ENCODE measurements around the gene CNST.

- TF ChIP-seq ZFX (IDR thresholded peaks at IDR 0.05) (no peak), CTCF (conservative IDR thresholded peaks at IDR 0.05) (peak; percentile 96)
These were observed 133.0 kb downstream of the CNST start for GRCh38 chr1:246699095-246699735.
